Measurements from ENCODE around the gene PAX2.
A peak's percentile ranks its signal among the peaks of the same experiment; 100 is the strongest.

Gene PAX2

DNA sequence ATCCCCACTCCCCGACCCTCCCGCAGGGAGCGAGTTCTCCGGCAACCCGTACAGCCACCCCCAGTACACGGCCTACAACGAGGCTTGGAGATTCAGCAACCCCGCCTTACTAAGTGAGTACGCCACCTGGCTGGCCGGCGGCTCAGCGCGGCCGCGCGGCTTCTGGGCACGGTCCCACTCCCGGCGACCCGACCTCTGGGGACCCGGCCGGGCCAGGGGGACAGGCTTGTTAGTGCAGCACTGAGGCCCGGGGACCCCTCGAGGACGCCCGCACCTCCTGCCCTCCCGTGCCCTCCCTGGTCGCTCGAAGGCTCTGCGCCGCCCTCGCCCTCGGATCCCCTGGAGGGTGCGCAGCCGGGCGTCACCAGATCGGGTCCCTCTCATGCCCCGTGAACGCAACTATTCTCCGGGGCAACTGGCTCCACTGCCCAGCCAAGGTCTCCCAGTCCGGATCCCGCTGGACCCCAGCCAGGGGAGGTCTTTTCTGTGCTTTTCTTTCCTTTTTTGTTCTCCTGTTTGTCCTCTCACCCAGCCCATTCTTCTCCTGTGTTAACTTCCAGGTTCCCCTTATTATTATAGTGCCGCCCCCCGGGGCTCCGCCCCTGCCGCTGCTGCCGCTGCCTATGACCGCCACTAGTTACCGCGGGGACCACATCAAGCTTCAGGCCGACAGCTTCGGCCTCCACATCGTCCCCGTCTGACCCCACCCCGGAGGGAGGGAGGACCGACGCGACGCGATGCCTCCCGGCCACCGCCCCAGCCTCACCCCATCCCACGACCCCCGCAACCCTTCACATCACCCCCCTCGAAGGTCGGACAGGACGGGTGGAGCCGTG lies 81.8 kb downstream of the PAX2 start:
- H3K36me3 Mint-ChIP-seq (ENCODE audit: low read depth) = peaks cover 8% of the 10 kb centered on the region
- no peak overlapping the region for H3K27ac Mint-ChIP-seq
- peaks cover 36% of the 10 kb centered on the region for H3K4me1 Mint-ChIP-seq
- peak overlapping the region; percentile 65 to 72 (median 69) for H3K4me3 Mint-ChIP-seq
- H3K27me3 Mint-ChIP-seq (ENCODE audit: low read depth) = peaks cover 55% of the 10 kb centered on the region
- peak; percentile 20 to 28 (median 26) for TF ChIP-seq CTCF (IDR thresholded peaks at IDR 0.05; ENCODE audit: unreplicated experiment in 3 of 3)
- no peaks in the 10 kb centered on the region for H3K9me3 Mint-ChIP-seq

DNA sequence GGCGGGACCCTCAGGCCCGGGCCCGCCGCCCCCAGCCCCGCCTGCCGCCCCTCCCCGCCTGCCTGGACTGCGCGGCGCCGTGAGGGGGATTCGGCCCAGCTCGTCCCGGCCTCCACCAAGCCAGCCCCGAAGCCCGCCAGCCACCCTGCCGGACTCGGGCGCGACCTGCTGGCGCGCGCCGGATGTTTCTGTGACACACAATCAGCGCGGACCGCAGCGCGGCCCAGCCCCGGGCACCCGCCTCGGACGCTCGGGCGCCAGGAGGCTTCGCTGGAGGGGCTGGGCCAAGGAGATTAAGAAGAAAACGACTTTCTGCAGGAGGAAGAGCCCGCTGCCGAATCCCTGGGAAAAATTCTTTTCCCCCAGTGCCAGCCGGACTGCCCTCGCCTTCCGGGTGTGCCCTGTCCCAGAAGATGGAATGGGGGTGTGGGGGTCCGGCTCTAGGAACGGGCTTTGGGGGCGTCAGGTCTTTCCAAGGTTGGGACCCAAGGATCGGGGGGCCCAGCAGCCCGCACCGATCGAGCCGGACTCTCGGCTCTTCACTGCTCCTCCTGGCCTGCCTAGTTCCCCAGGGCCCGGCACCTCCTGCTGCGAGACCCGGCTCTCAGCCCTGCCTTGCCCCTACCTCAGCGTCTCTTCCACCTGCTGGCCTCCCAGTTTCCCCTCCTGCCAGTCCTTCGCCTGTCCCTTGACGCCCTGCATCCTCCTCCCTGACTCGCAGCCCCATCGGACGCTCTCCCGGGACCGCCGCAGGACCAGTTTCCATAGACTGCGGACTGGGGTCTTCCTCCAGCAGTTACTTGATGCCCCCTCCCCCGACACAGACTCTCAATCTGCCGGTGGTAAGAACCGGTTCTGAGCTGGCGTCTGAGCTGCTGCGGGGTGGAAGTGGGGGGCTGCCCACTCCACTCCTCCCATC lies 82.7 kb downstream of the PAX2 start:
- Mint-ChIP-seq H3K27ac (no peak overlapping the region), H3K4me3 (peak overlapping the region; percentile 73 to 79 (median 74)), H3K9me3 (no peaks in the 10 kb centered on the region), H3K36me3 (ENCODE audit: low read depth) (peaks cover 5% of the 10 kb centered on the region), H3K27me3 (ENCODE audit: low read depth) (peaks cover 46% of the 10 kb centered on the region), H3K4me1 (peaks cover 36% of the 10 kb centered on the region)
- no peak for TF ChIP-seq CTCF (IDR thresholded peaks at IDR 0.05; ENCODE audit: unreplicated experiment in 3 of 3)

DNA sequence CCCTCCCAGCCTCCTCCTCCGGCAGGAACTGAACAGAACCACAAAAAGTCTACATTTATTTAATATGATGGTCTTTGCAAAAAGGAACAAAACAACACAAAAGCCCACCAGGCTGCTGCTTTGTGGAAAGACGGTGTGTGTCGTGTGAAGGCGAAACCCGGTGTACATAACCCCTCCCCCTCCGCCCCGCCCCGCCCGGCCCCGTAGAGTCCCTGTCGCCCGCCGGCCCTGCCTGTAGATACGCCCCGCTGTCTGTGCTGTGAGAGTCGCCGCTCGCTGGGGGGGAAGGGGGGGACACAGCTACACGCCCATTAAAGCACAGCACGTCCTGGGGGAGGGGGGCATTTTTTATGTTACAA lies 83.3 kb downstream of the PAX2 start:
- TF ChIP-seq CTCF (IDR thresholded peaks at IDR 0.05; ENCODE audit: unreplicated experiment in 3 of 3) = no peak
- H3K9me3 Mint-ChIP-seq = no peaks in the 10 kb centered on the region
- H3K27ac Mint-ChIP-seq = no peak overlapping the region
- peaks cover 36% of the 10 kb centered on the region for H3K4me1 Mint-ChIP-seq
- peaks cover 5% of the 10 kb centered on the region for H3K36me3 Mint-ChIP-seq (ENCODE audit: low read depth)
- peak overlapping the region; percentile 73 to 79 (median 74) for H3K4me3 Mint-ChIP-seq
- H3K27me3 Mint-ChIP-seq (ENCODE audit: low read depth) = peaks cover 40% of the 10 kb centered on the region

DNA sequence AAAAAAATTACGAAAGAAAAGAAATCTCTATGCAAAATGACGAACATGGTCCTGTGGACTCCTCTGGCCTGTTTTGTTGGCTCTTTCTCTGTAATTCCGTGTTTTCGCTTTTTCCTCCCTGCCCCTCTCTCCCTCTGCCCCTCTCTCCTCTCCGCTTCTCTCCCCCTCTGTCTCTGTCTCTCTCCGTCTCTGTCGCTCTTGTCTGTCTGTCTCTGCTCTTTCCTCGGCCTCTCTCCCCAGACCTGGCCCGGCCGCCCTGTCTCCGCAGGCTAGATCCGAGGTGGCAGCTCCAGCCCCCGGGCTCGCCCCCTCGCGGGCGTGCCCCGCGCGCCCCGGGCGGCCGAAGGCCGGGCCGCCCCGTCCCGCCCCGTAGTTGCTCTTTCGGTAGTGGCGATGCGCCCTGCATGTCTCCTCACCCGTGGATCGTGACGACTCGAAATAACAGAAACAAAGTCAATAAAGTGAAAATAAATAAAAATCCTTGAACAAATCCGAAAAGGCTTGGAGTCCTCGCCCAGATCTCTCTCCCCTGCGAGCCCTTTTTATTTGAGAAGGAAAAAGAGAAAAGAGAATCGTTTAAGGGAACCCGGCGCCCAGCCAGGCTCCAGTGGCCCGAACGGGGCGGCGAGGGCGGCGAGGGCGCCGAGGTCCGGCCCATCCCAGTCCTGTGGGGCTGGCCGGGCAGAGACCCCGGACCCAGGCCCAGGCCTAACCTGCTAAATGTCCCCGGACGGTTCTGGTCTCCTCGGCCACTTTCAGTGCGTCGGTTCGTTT lies 83.9 kb downstream of the PAX2 start:
- Mint-ChIP-seq H3K27me3 (ENCODE audit: low read depth) (peaks cover 34% of the 10 kb centered on the region), H3K9me3 (no peaks in the 10 kb centered on the region), H3K4me3 (peak overlapping the region; percentile 74 to 79 (median 79)), H3K4me1 (peaks cover 36% of the 10 kb centered on the region), H3K27ac (no peak overlapping the region), H3K36me3 (ENCODE audit: low read depth) (peaks cover 1% of the 10 kb centered on the region)
- no peak for TF ChIP-seq CTCF (IDR thresholded peaks at IDR 0.05; ENCODE audit: unreplicated experiment in 3 of 3)

GRCh38 chr10:100829933-100830727 lies 84.7 kb downstream of the PAX2 start:
- Mint-ChIP-seq H3K9me3 (no peaks in the 10 kb centered on the region), H3K36me3 (ENCODE audit: low read depth) (no peaks in the 10 kb centered on the region), H3K4me3 (peak overlapping the region; percentile 63 to 75 (median 66)), H3K4me1 (peaks cover 33% of the 10 kb centered on the region), H3K27me3 (ENCODE audit: low read depth) (peaks cover 25% of the 10 kb centered on the region), H3K27ac (no peak overlapping the region)
- no peak for TF ChIP-seq CTCF (IDR thresholded peaks at IDR 0.05; ENCODE audit: unreplicated experiment in 3 of 3)

All from nephron (organoid).